PC-3 (cell line): ENCODE results near the gene NOP56. TPM values are rescaled to one million over a fixed set of nuclear protein-coding genes. Genes with fewer than 3 reads are reported as not detected.
A peak's percentile ranks its signal among the peaks of the same experiment; 100 is the strongest.

Experiments
- ATAC-seq: fragments of 200-7000 bp; cut with Tn5 transposase; 2 replicates; pipeline ENCODE4 v1.9.1; 2020; ENCODE audit warnings: mild to moderate bottlenecking, moderate library complexity
- BruUV-seq: library from RNA; stranded (reverse); fragments of 400-500 nt; replicated peaks from 2 replicates; lab custom pipeline; 2021; lab: Mats Ljungman, UMichigan
- CTCF ChIA-PET: fragments of 300-600 bp; sonication (Branson Sonifier 250); formaldehyde crosslinking; loops from one replicate; lab custom pipeline; 2022; ENCODE audit warnings: antibody characterized with exemption; lab: Charles Lee
- POLR2A ChIA-PET: fragments of 300-600 bp; sonication (Branson Sonifier 250); formaldehyde crosslinking; loops from one replicate; lab custom pipeline; 2022; ENCODE audit warnings: antibody characterized with exemption; ENCODE audit not compliant: unreplicated experiment; lab: Charles Lee
- DNase-seq: peaks from one replicate; pipeline ENCODE4 v3.0.0-alpha.2; 2015
- H2AFZ ChIP-seq: fragments of 300-600 bp; sonication (generic); 2 replicates; pipeline ENCODE4 v1.6.0; 2016; ENCODE audit warnings: antibody characterized with exemption, low read length
- H3F3A ChIP-seq: fragments of 300-600 bp; sonication (generic); one replicate; pipeline ENCODE4 v1.6.0; 2017; ENCODE audit warnings: antibody characterized with exemption, low read length, control low read depth, mild to moderate bottlenecking; ENCODE audit not compliant: unreplicated experiment
- H3K27ac ChIP-seq: fragments of 300-600 bp; sonication (generic); 2 replicates; pipeline ENCODE4 v1.5.1; 2016; ENCODE audit warnings: mild to moderate bottlenecking, low read length
- H3K27me3 ChIP-seq: fragments of 300-600 bp; sonication (generic); 2 replicates; pipeline ENCODE4 v1.6.1; 2016; ENCODE audit warnings: low read length, mixed read lengths
- H3K36me3 ChIP-seq: fragments of 300-600 bp; sonication (generic); 2 replicates; pipeline ENCODE4 v1.6.1; 2016; ENCODE audit warnings: low read depth, mixed run types, low read length, mixed read lengths
- H3K4me1 ChIP-seq: fragments of 300-600 bp; sonication (generic); 2 replicates; pipeline ENCODE4 v1.5.1; 2016; ENCODE audit warnings: low read length; ENCODE audit not compliant: insufficient read depth
- H3K4me2 ChIP-seq: fragments of 300-600 bp; sonication (generic); 2 replicates; pipeline ENCODE4 v1.6.0; 2016; ENCODE audit warnings: low read length
- H3K4me3 ChIP-seq: fragments of 300-600 bp; sonication (generic); 2 replicates; pipeline ENCODE4 v1.5.1; 2016; ENCODE audit warnings: mild to moderate bottlenecking, low read length, mixed read lengths
- H3K79me2 ChIP-seq: fragments of 300-600 bp; sonication (generic); 2 replicates; pipeline ENCODE4 v1.6.1; 2017; ENCODE audit warnings: low read length, mixed read lengths
- H3K9ac ChIP-seq: fragments of 300-600 bp; sonication (generic); 2 replicates; pipeline ENCODE4 v1.6.0; 2016; ENCODE audit warnings: mild to moderate bottlenecking, low read length
- H3K9me2 ChIP-seq: fragments of 300-600 bp; sonication (generic); replicated peaks from 2 replicates; pipeline ENCODE4 v1.6.1; 2016; ENCODE audit warnings: mixed run types, low read length, mixed read lengths
- H3K9me3 ChIP-seq: fragments of 300-600 bp; sonication (generic); 2 replicates; pipeline ENCODE4 v1.6.1; 2016; ENCODE audit warnings: low read length, mixed read lengths
- H4K20me1 ChIP-seq: fragments of 300-600 bp; sonication (generic); 2 replicates; pipeline ENCODE4 v1.6.1; 2016; ENCODE audit warnings: low read length, mixed read lengths
- EZH2 ChIP-seq: fragments of 300-600 bp; sonication (generic); IDR thresholded peaks from one replicate; pipeline ENCODE4 v1.6.1; 2017; ENCODE audit warnings: antibody characterized with exemption, mild to moderate bottlenecking, low read length; ENCODE audit not compliant: unreplicated experiment
- EZH2phosphoT487 ChIP-seq: fragments of 300-600 bp; sonication (generic); IDR thresholded peaks from 2 replicates; pipeline ENCODE4 v1.6.1; 2018; ENCODE audit warnings: mild to moderate bottlenecking, antibody characterized with exemption, low read length, borderline replicate concordance
- intact Hi-C: fragments of 100-400 bp; cut with micrococcal nuclease; formaldehyde crosslinking; loops from 2 replicates; pipeline ENCODE4 v1.9.0; 2023
- total RNA-seq: library from RNA; depleted of rRNA; stranded (reverse); fragments of >200 nt; gene quantifications from 2 replicates; pipeline ENCODE4 v1.2.3, GENCODE V29; 2014
- TF ChIP-seq, protein P1 (sequence below): fragments of 300-600 bp; sonication (generic); conservative IDR thresholded peaks from 2 replicates; pipeline ENCODE4 v1.5.1; 2017; ENCODE audit warnings: antibody characterized with exemption, low read depth, mild to moderate bottlenecking, low read length

Gene NOP56
- total RNA-seq, 1 experiment from 2014 or later = 570 TPM

GRCh38 chr20:2625062-2625461 lies 27.4 kb upstream of the NOP56 start:
- H3K9me2 ChIP-seq = no peaks in the 10 kb centered on the region
- no peak overlapping the region for H3K9ac ChIP-seq
- intact Hi-C loops = no loop called here
- peaks cover 3% of the 10 kb centered on the region; the same call in 1 of the 2 replicates for H3K27me3 ChIP-seq
- TF ChIP-seq EZH2phosphoT487 (no peak), EZH2 (no peak)
- TF ChIP-seq, protein P1, sequence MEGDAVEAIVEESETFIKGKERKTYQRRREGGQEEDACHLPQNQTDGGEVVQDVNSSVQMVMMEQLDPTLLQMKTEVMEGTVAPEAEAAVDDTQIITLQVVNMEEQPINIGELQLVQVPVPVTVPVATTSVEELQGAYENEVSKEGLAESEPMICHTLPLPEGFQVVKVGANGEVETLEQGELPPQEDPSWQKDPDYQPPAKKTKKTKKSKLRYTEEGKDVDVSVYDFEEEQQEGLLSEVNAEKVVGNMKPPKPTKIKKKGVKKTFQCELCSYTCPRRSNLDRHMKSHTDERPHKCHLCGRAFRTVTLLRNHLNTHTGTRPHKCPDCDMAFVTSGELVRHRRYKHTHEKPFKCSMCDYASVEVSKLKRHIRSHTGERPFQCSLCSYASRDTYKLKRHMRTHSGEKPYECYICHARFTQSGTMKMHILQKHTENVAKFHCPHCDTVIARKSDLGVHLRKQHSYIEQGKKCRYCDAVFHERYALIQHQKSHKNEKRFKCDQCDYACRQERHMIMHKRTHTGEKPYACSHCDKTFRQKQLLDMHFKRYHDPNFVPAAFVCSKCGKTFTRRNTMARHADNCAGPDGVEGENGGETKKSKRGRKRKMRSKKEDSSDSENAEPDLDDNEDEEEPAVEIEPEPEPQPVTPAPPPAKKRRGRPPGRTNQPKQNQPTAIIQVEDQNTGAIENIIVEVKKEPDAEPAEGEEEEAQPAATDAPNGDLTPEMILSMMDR = no peak
- DNase-seq = no peak
- H3K27ac ChIP-seq = no peak overlapping the region
- 0 out of 2 replicates have a peak, but pooled peaks cover 3% of the 10 kb centered on the region for H3K36me3 ChIP-seq
- peaks cover 9% of the 10 kb centered on the region; the same call in 1 of the 2 replicates for H3K9me3 ChIP-seq
- BruUV-seq = no TSS peak
- H4K20me1 ChIP-seq = no peaks in the 10 kb centered on the region
- no peak overlapping the region for H3K4me2 ChIP-seq
- no peak overlapping the region for H2AFZ ChIP-seq
- POLR2A ChIA-PET = no interaction called here
- H3F3A ChIP-seq = no peaks in the 10 kb centered on the region
- no peak overlapping the region for H3K4me3 ChIP-seq
- CTCF ChIA-PET = no interaction called here
- no peaks in the 10 kb centered on the region for H3K79me2 ChIP-seq
- ATAC-seq = no peak
- H3K4me1 ChIP-seq = no peaks in the 10 kb centered on the region

GRCh38 chr20:2626853-2627541 lies 25.4 kb upstream of the NOP56 start:
- Histone ChIP-seq H3K9me3 (peaks cover 9% of the 10 kb centered on the region; the same call in 1 of the 2 replicates), H3K27ac (no peak overlapping the region), H3K4me3 (no peak overlapping the region), H3K9me2 (no peaks in the 10 kb centered on the region), H3K4me2 (no peak overlapping the region), H3K4me1 (no peaks in the 10 kb centered on the region), H3F3A (no peaks in the 10 kb centered on the region), H3K36me3 (0 out of 2 replicates have a peak, but pooled peaks cover 3% of the 10 kb centered on the region), H3K27me3 (peaks cover 3% of the 10 kb centered on the region; the same call in 1 of the 2 replicates), H3K9ac (no peak overlapping the region), H3K79me2 (no peaks in the 10 kb centered on the region), H4K20me1 (no peaks in the 10 kb centered on the region), H2AFZ (no peak overlapping the region)
- POLR2A ChIA-PET = no interaction called here
- DNase-seq (peak; percentile 83), ATAC-seq (0 out of 2 replicates have a peak, but pooled peaks have one; percentile 15)
- intact Hi-C loops = no loop called here
- no peak for TF ChIP-seq EZH2phosphoT487
- TF ChIP-seq, protein P1 = no peak
- no peak for TF ChIP-seq EZH2
- BruUV-seq = no TSS peak
- CTCF ChIA-PET = no interaction called here

DNA sequence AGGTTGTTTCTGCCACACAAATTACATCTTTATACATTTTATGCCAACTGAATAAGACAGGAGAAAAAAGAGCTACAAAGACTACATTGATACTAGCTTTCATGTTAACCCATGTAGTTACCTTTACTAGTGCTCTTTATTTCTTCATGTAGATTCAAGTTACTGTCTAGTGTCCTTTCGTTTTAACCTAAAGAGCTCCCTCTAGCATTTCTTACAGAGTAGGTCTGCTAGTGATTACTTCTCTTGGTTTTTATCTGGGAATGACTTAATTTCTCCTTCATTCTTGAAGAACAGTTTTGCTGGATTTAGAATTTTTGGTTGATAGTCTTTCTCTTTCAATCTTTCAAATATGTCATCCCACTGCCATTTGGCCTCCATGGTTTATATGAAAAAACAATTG lies 21.2 kb upstream of the NOP56 start:
- DNase-seq (peak; percentile 31), ATAC-seq (peak; percentile 45; the same call in 1 of the 2 replicates)
- H3K9me3 ChIP-seq = 0 out of 2 replicates have a peak, but pooled peaks cover 6% of the 10 kb centered on the region
- ChIA-PET CTCF (interaction anchor here (0.6 to 1.5 kb wide), 4 partner anchors 33 to 110 kb away, joined by 3 to 7 read pairs (median 6); no protein-coding TSS in a partner anchor), POLR2A (interaction anchor here (0.6 kb wide), 1 partner anchor 355 kb away, joined by 3 read pairs; no protein-coding TSS in a partner anchor)
- H3K4me1 ChIP-seq = no peaks in the 10 kb centered on the region
- H3K4me3 ChIP-seq = no peak overlapping the region
- H3K36me3 ChIP-seq = 0 out of 2 replicates have a peak, but pooled peaks cover 3% of the 10 kb centered on the region
- TF ChIP-seq, protein P1 = peak; percentile 55; the same call in 1 of the 2 replicates
- TF ChIP-seq EZH2 (no peak), EZH2phosphoT487 (no peak)
- no peak overlapping the region for H2AFZ ChIP-seq
- no peaks in the 10 kb centered on the region for H3K79me2 ChIP-seq
- intact Hi-C loops = loop anchor here (5.0 kb wide), 1 partner anchor 104 kb away; no protein-coding TSS in a partner anchor
- no peak overlapping the region for H3K9ac ChIP-seq
- peaks cover 9% of the 10 kb centered on the region; the same call in 1 of the 2 replicates for H3K27me3 ChIP-seq
- H4K20me1 ChIP-seq = no peaks in the 10 kb centered on the region
- H3K9me2 ChIP-seq = no peaks in the 10 kb centered on the region
- H3F3A ChIP-seq = no peaks in the 10 kb centered on the region
- no peak overlapping the region for H3K27ac ChIP-seq
- no TSS peak for BruUV-seq
- H3K4me2 ChIP-seq = no peak overlapping the region
